Heart right ventricle (tissue), 16 donors: ENCODE results near the gene MMP24. TPM values are rescaled to one million over a fixed set of nuclear protein-coding genes. Genes with fewer than 3 reads are reported as not detected.

Experiments used
- ATAC-seq, 8 donors: fragments of 200-7000 bp; cut with Tn5 transposase; one replicate each; pipeline ENCODE4 v1.9.1; 2020; ENCODE audit warnings: mild to moderate bottlenecking in 8 of 8, moderate library complexity in 8 of 8, moderate number of reproducible peaks in 1 of 8
- DNase-seq, 2 donors: peaks; one replicate each; pipeline ENCODE4 v3.0.0-alpha.2; 2020
- H3K27ac ChIP-seq, 10 donors: fragments of 200-600 bp; sonication (generic) in 2 of 10; one replicate each; pipeline versions ENCODE4 v1.5.0 to v1.8.0; 2020 to 2022; ENCODE audit warnings: mild to moderate bottlenecking in 3 of 10
- H3K27me3 ChIP-seq, 7 donors: fragments of 200-600 bp; one replicate each; pipeline ENCODE4 v1.8.0; 2021 to 2022; ENCODE audit warnings: mild to moderate bottlenecking in 2 of 7
- H3K36me3 ChIP-seq, 9 donors: fragments of 200-600 bp; sonication (generic) in 1 of 9; one replicate each; pipeline versions ENCODE4 v1.5.0 to v1.8.0; 2020 to 2022; ENCODE audit warnings: mild to moderate bottlenecking in 2 of 9
- H3K4me1 ChIP-seq, 9 donors: fragments of 200-600 bp; sonication (generic) in 1 of 9; one replicate each; pipeline versions ENCODE4 v1.5.0 to v1.8.0; 2020 to 2022; ENCODE audit warnings: mild to moderate bottlenecking in 4 of 9
- H3K4me3 ChIP-seq, 10 donors: fragments of 200-600 bp; sonication (generic) in 2 of 10; one replicate each; pipeline versions ENCODE4 v1.5.0 to v1.8.0; 2020 to 2022; ENCODE audit warnings: mild to moderate bottlenecking in 7 of 10, moderate library complexity in 2 of 10
- H3K9me3 ChIP-seq, 11 donors: fragments of 200-600 bp in 10 of 11; sonication (generic) in 2 of 11; one replicate each; pipeline versions ENCODE4 v1.5.0 to v1.8.0; 2013 to 2022; ENCODE audit warnings: mild to moderate bottlenecking in 2 of 11, control low read depth in 1 of 11, moderate library complexity in 1 of 11
- WGBS, 2 donors: extraction: QIAGEN DNeasy Blood & Tissue Kit; methylation state at CpG; one replicate each; pipeline ENCODE4 v1.1.7; 2013; ENCODE audit warnings: inconsistent platforms in 1 of 2; 5-methylcytosine and 5-hydroxymethylcytosine counted together
- intact Hi-C, 10 donors: fragments of 100-400 bp; cut with DNase I; formaldehyde crosslinking; loops; one replicate each; pipeline versions ENCODE4 v1.11.1 to v1.14.2; 2022
- polyA plus RNA-seq, 2 donors: library from polyadenylated mRNA; stranded (reverse); fragments of 200-250 nt; gene quantifications; one replicate each; pipeline ENCODE4 v1.2.3, GENCODE V29; 2013
- total RNA-seq, 10 donors: library from RNA; stranded (reverse); fragmentation: NEBNext Ultra II Directional in 3 of 10; extraction: Animal tissue kit (Norgen Biotek cat#: 25700) in 3 of 10; gene quantifications; one replicate each; pipeline versions ENCODE4 v1.2.1 to v1.2.4, GENCODE V29; 2021 to 2023
- TF ChIP-seq, protein P1 (sequence below), 9 donors: fragments of 200-600 bp; sonication (generic) in 2 of 9; IDR thresholded peaks; one replicate each; pipeline versions ENCODE4 v1.5.0 to v1.8.0; 2021 to 2022; ENCODE audit warnings: antibody characterized with exemption in 9 of 9, mild to moderate bottlenecking in 5 of 9, moderate library complexity in 1 of 9
- donor health status: Arrhythmogenic right ventricular cardiomyopathy.
- donor health status: ischemic (EF 13 %, LVEDD 7.1; RV severe dilation, severe dysfunction).
- donor health status: healthy with polysubstance abuse.
- donor health status: DM: no; HTN: yes; CAD: no.
- donor health status: DM: no; HTN: no; CAD: no.
- donor health status: ischemic (EF 25% LVEDD 6.9; RV normal size, moderate dysfunction).
- donor health status: ischemic (EF 25% LVEDD 5.7; RV mildly dilated, moderate dysfunction).
- donor health status: healthy.
- donor health status: DM: yes; HTN: yes; CAD: no.
- donor health status: Ischemic cardiomyopathy.
- donor health status: ischemic (EF 35%, LVEDD 5.7; RV mildly dilated, moderate dysfunction).
- donor health status: nonischemic (EF 11% LVEDD 7.7; RV severe dilation, severe dysfunction).
- donor health status: DM: yes; HTN: yes; CAD: no.
- donor health status: PGD.
- donor health status: ischemic (EF 29% LVEDD 5.4; RV normal size, mild dysfunction).
- donor health status: nonischemic (EF 23%, LVEDD 6.1; RV moderate dilation, normal function).

MMP24 gene
- total and polyA plus RNA-seq, 12 donors, result 0.09 to 1.2 (median 0.22) TPM; not detected in 1

DNA sequence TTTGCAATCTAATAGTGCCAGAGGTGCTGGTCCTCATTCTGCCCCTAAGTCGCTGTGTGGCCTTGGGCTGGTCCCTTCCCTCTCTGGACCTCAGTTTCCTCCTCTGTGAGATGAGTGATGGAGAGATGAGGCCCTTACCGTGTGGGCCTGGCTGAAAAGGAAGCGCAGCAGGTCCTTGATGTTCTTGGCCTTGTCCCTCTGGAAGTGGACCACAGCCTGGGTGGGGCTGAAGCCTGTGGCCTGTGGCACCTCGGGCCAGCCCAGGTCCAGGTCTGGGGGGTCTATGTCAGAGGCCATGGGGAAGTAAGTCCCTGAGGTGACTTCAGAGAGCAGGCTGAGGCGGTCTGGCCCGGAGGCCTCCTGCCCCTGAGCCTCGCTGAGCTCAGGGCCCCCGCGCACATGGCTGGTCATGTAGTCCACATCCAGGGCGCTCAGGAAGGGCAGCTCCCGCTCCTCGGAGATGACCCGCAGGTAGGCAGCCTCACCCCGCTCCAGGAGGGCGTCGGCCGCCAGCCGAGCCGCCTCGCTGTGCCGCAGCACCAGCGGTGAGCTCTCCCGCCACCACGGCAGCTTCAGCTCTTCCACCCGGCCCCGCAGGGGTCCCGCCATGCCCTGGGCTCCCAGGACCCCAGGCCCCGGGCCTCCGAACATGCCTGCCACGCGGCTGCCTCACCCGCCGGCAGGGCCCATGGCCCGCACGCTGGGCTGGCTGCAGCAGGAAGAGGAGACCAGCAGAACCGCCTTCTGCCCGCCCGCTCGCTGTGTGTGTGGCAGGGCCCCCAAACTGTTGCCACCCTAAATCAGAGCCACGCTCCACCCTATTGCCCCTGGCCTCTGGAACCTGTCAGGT is 65.4 kb downstream of the MMP24 start, which contains the start of gene FAM83C:
Gene FAM83C (minus strand): TSS at position 772 of the 850 bp plus-strand sequence. CDS start 121 bp downstream, at position 651.
- H3K27ac ChIP-seq, result no peak within 1 kb of the TSS
- peaks cover 0 to 8% (median 0%) of the 10 kb centered on the region in 9 donors for H3K4me1 ChIP-seq
- H3K27me3 ChIP-seq, result peaks cover 0 to 21% (median 15%) of the 10 kb centered on the region in 7 donors
- 77 to 82% methylated on average over 39 to 40 of the region's 40 CpGs for WGBS, 2 donors
- intact Hi-C loops, result no loop called here
- TF ChIP-seq, protein P1, sequence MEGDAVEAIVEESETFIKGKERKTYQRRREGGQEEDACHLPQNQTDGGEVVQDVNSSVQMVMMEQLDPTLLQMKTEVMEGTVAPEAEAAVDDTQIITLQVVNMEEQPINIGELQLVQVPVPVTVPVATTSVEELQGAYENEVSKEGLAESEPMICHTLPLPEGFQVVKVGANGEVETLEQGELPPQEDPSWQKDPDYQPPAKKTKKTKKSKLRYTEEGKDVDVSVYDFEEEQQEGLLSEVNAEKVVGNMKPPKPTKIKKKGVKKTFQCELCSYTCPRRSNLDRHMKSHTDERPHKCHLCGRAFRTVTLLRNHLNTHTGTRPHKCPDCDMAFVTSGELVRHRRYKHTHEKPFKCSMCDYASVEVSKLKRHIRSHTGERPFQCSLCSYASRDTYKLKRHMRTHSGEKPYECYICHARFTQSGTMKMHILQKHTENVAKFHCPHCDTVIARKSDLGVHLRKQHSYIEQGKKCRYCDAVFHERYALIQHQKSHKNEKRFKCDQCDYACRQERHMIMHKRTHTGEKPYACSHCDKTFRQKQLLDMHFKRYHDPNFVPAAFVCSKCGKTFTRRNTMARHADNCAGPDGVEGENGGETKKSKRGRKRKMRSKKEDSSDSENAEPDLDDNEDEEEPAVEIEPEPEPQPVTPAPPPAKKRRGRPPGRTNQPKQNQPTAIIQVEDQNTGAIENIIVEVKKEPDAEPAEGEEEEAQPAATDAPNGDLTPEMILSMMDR (IDR thresholded peaks at IDR 0.05), result no peak
- no peak within 1 kb of the TSS for H3K4me3 ChIP-seq
- H3K9me3 ChIP-seq, result no peaks in the 10 kb centered on the region
- DNase-seq (no peak), ATAC-seq (no peak)
- H3K36me3 ChIP-seq, result no peaks in the 10 kb centered on the region

DNA sequence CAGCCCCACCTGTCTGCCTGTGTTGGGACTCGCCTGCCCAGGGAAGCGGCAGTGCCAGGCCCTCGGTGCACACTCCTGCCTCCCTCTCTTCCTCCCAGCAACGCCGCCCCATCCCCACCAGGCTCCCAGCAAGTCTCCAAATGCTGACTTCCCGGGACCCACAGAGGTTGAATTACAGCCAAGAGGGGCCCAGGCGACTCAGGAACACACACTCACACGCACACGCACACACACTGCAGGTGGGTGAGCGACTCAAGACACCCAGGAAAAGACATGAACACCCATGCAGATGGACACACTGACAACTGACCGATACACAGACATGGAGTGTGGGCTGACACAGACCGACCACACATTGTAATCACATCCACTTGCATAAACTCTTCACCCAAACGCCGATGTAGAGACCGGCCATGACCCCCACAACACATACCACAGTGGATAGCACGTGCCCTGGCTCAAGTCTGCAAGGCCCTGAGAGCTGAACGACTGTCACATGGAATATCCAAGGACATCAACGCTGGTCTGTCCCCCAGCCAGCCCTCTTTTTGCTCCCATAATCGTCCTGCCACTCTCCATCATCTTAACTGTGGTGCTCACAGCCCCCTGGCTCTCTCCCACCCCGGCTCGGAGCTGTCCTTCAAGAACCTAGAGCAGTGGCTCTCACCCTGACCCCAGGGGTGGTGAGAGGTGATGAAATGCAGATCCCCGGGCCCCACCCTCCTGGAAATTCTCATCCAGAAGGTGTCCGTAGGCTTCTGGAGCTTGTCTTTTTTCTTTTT is 66.2 kb downstream of the MMP24 start:
- peaks cover 0 to 8% (median 0%) of the 10 kb centered on the region in 9 donors for H3K4me1 ChIP-seq
- H3K9me3 ChIP-seq, result no peaks in the 10 kb centered on the region
- TF ChIP-seq, protein P1 (IDR thresholded peaks at IDR 0.05), result no peak
- no peak for ATAC-seq
- H3K27ac ChIP-seq, result no peak overlapping the region
- H3K27me3 ChIP-seq, result peaks cover 0 to 21% (median 15%) of the 10 kb centered on the region in 7 donors
- no peaks in the 10 kb centered on the region for H3K36me3 ChIP-seq
- no peak for DNase-seq
- H3K4me3 ChIP-seq, result no peak overlapping the region
- WGBS, 2 donors, result 46 to 62% methylated on average over 23 of the region's 23 CpGs
- intact Hi-C loops, result no loop called here

DNA sequence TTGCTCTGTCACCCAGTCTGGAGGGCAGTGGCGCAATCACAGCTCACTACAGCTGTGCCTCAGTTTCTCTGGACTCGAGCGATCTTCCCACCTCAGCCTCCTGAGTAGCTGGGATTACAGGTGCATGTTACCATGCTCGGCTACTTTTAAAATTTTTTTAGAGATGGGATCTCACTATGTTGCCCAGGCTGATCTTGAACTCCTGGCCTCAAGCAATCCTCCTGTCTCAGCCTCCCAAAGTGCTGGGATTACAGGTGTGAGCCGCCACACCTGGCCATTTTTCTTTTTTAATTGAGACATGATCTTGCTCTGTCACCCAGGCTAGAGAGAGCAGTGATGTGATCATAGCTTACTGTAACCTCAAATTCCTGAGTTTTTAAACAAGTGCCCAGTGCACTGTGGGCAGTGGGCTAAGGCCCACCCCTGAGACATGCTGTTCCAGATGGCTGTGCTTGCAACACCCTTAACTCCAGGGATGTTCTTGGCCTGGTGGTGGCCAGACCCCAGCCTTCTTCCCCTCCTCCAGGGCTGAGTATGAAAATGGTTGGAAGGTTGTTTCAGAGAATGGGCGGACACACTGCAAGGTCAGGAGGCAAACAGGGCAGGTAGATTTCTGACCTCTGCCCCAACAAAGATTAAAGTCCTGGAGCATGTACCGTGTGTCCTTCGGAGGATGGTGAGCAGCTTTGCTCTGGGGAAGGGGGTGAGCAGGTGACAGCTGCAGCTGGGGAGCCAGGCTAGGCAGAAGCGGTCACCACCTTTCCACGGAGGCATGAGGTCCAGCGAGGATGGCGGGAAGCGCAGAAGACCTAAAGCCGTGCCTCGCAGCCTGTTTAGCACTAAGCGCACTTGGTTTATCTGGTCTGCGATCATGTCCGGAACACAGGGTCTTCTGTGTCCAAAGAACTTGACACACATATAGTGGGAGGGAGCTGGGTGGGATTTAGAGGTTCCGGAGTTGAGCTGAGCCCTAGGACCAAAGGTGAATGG is 67.1 kb downstream of the MMP24 start:
- peaks cover 0 to 8% (median 0%) of the 10 kb centered on the region in 9 donors for H3K4me1 ChIP-seq
- TF ChIP-seq, protein P1 (IDR thresholded peaks at IDR 0.05), result no peak
- WGBS, 2 donors, result 85 to 91% methylated on average over 19 of the region's 19 CpGs
- intact Hi-C loops, result no loop called here
- no peaks in the 10 kb centered on the region for H3K36me3 ChIP-seq
- H3K27me3 ChIP-seq, result peaks cover 0 to 21% (median 15%) of the 10 kb centered on the region in 7 donors
- H3K4me3 ChIP-seq, result no peak overlapping the region
- DNase-seq, result no peak
- ATAC-seq, result no peak
- no peak overlapping the region for H3K27ac ChIP-seq
- H3K9me3 ChIP-seq, result no peaks in the 10 kb centered on the region
